ENCODE data around the gene ALG14.

DNA sequence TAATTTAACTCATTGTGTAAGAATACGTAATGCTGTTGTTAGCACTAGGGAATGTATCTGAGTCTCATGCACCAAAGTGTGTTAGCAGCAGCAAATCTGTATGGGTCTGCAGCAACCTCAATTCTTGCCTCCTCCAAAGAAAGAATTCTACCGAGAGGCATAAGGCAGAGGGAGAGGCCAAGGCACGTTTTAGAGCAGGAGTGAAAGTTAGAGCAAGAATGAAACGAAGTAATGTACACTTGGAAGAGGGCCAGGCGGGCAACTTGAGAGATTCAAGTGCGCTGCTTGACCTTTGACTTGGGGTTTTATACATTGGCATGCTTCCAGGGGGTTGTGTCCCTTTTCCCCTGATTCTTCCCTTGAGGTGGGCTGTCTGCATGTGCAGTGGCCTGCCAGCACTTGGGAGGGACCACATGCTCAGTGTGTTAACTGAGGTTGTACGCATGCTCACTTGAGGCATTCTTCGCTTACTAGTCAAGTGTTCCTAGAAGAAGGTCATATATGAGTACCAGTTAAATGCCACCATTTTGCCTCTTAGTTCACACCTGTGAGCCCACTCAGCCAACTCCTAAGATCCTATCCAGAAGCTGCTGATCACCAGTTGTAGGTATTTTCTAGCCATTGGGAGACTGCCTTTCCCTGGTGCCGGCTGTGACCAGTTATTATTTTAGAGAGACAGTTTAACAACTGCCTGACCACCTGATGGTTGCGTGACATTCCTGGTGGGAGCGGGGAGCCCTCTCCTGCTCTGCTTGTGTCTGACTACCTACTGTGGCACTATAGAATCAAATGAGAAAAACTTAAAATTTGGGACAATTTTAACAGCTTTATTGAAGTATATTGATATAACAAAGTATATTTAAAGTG, 143.2 kb downstream of the ALG14 start:
- TF ChIP-seq, protein P1, sequence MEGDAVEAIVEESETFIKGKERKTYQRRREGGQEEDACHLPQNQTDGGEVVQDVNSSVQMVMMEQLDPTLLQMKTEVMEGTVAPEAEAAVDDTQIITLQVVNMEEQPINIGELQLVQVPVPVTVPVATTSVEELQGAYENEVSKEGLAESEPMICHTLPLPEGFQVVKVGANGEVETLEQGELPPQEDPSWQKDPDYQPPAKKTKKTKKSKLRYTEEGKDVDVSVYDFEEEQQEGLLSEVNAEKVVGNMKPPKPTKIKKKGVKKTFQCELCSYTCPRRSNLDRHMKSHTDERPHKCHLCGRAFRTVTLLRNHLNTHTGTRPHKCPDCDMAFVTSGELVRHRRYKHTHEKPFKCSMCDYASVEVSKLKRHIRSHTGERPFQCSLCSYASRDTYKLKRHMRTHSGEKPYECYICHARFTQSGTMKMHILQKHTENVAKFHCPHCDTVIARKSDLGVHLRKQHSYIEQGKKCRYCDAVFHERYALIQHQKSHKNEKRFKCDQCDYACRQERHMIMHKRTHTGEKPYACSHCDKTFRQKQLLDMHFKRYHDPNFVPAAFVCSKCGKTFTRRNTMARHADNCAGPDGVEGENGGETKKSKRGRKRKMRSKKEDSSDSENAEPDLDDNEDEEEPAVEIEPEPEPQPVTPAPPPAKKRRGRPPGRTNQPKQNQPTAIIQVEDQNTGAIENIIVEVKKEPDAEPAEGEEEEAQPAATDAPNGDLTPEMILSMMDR (IDR thresholded peaks at IDR 0.05) = no peak
- TF ChIP-seq POLR2A (IDR thresholded peaks at IDR 0.05) = no peak
- TF ChIP-seq POLR2AphosphoS5 (IDR thresholded peaks at IDR 0.05; ENCODE audit: insufficient read depth in 1 of 2, low read depth in 1 of 2) = no peak
